ENCODE results near the gene C19orf18.
"Not testable (repeated sequence)": the region's sequence is repeated elsewhere in the genome, so short reads cannot be mapped to it uniquely, and the experiment has no call there.

C19orf18 gene

DNA sequence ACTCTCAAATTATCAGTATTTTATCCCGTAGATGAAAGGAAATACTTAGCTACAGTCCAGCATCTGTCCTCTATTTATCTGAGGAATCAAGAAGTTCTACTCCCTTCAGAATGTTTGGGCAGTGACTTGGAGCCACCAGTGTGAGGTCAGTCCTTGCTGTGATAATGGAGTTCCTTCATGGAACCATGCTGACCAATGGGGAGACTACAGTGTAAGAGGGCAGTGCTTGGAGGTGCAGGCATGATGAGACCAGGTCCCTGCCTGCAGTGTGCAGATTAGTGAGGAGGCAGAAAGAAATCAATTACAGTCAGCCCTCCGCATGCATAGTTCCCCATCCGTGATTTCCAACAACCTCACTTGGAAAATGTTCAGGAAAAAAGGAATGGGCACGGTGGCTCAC lies at the start of gene C19orf18:
Gene C19orf18, minus strand, starts transcription at position 101 of the 400 bp plus-strand sequence. CDS start 102 bp downstream, outside the sequence.
- H3K27me3 ChIP-seq (ENCODE audit: control insufficient read depth, insufficient read depth, low read length): no peaks in the 10 kb centered on the region
- H3K4me3 ChIP-seq (ENCODE audit: low read depth, low read length): no peak within 1 kb of the TSS
- no peak within 1 kb of the TSS for H3K27ac ChIP-seq (ENCODE audit: low read depth, low read length)
- peaks cover 29% of the 10 kb centered on the region for H3K36me3 ChIP-seq (ENCODE audit: control insufficient read depth, insufficient read depth, low read length)
- H3K9ac ChIP-seq (ENCODE audit: low read length): no peak within 1 kb of the TSS
- H3K9me3 ChIP-seq (ENCODE audit: control insufficient read depth, insufficient read depth, low read depth, low read length): peaks cover 94% of the 10 kb centered on the region
- H3K4me1 ChIP-seq (ENCODE audit: control insufficient read depth, insufficient read depth, low read length): no peaks in the 10 kb centered on the region

DNA sequence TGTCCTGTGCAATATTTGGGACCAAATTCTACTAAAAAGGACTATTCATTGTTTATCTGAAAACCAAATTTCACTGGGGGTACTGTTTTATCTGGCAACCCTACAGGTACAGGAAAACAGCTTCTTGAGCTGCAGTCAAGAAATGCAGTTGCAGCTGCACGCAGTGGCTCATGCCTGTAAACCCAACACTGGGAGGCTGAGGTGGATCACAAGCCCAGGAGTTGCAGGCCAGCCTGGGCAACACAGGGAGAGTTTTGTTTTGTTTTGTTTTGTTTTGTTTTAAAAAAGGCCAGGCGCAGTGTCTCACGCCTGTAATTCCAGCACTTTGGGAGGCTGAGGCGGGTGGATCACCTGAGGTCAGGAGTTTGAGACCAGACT lies 47.9 kb upstream of the C19orf18 start:
- H3K36me3 ChIP-seq (ENCODE audit: control insufficient read depth, insufficient read depth, low read length): no peaks in the 10 kb centered on the region
- H3K9ac ChIP-seq (ENCODE audit: low read length): no peak overlapping the region
- H3K4me3 ChIP-seq (ENCODE audit: low read depth, low read length): no peak overlapping the region
- no peaks in the 10 kb centered on the region for H3K4me1 ChIP-seq (ENCODE audit: control insufficient read depth, insufficient read depth, low read length)
- H3K27ac ChIP-seq (ENCODE audit: low read depth, low read length): no peak overlapping the region
- peaks cover 68% of the 10 kb centered on the region for H3K9me3 ChIP-seq (ENCODE audit: control insufficient read depth, insufficient read depth, low read depth, low read length)
- H3K27me3 ChIP-seq (ENCODE audit: control insufficient read depth, insufficient read depth, low read length): no peaks in the 10 kb centered on the region

DNA sequence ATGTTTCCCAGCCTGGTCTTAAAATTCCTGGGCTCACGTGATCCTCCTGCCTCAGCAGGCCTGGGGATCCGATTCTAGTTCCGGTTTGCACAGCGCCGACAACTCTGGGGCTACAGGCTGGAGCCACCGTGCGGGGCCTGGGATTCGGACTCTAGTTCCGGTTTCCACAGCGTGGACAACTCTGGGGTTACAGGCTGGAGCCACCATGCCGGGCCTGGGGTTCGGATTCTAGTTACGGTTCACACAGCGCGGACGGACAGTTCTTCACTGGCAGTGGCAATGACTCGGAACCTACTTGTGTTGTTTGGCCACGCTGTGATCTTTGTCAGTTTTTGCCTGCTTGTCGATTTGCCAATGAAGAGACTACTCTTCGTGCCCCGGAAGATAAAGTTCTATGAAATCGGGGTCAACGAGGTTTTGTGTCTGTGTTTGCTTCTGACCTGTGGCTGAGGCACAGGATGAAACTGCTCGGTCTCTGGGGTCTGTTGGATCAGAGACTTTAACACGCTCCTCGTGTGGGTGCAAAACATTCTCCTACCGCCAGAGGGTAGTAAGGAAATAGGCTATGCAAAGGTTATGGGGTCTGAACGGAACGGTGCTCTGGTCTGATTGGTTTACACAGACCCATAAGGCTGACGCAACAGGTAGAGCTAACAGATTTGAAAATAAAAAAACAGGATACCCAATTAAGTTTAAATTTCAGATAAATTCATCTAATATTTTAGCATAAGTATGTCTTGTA lies 47.4 kb upstream of the C19orf18 start:
- H3K4me3 ChIP-seq (ENCODE audit: low read depth, low read length): no peak overlapping the region

DNA sequence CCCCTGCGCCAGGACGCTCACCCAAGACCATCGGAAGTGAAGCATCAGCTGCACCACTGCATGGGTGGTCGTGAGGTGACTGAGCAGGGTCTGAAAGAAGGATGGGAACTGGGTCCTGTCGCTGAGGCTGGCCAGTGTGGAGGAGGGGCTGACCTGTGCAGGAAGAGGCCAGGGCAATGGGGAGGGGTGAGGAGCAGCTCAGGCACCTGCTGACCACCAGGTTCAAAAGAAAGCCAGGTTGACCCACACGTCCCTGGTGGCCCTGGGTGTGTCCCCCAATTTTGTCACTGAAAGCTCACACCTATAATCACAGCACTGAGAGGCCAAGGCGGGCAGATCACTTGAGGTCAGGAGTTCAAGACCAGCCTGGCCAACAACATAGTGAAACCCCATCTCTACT lies 45.8 kb upstream of the C19orf18 start:
- no peaks in the 10 kb centered on the region for H3K4me1 ChIP-seq (ENCODE audit: control insufficient read depth, insufficient read depth, low read length)
- H3K4me3 ChIP-seq (ENCODE audit: low read depth, low read length): no peak overlapping the region
- no peaks in the 10 kb centered on the region for H3K36me3 ChIP-seq (ENCODE audit: control insufficient read depth, insufficient read depth, low read length)
- H3K9me3 ChIP-seq (ENCODE audit: control insufficient read depth, insufficient read depth, low read depth, low read length): peaks cover 66% of the 10 kb centered on the region
- no peak overlapping the region for H3K27ac ChIP-seq (ENCODE audit: low read depth, low read length)
- no peak overlapping the region for H3K9ac ChIP-seq (ENCODE audit: low read length)
- H3K27me3 ChIP-seq (ENCODE audit: control insufficient read depth, insufficient read depth, low read length): no peaks in the 10 kb centered on the region

More for the DNA sequence above, 47.4 kb upstream of the C19orf18 start:
- Histone ChIP-seq H3K4me1 (ENCODE audit: control insufficient read depth, insufficient read depth, low read length) (no peaks in the 10 kb centered on the region), H3K9me3 (ENCODE audit: control insufficient read depth, insufficient read depth, low read depth, low read length) (peaks cover 70% of the 10 kb centered on the region), H3K36me3 (ENCODE audit: control insufficient read depth, insufficient read depth, low read length) (no peaks in the 10 kb centered on the region), H3K27ac (ENCODE audit: low read depth, low read length) (no peak overlapping the region), H3K27me3 (ENCODE audit: control insufficient read depth, insufficient read depth, low read length) (no peaks in the 10 kb centered on the region), H3K9ac (ENCODE audit: low read length) (no peak overlapping the region)

DNA sequence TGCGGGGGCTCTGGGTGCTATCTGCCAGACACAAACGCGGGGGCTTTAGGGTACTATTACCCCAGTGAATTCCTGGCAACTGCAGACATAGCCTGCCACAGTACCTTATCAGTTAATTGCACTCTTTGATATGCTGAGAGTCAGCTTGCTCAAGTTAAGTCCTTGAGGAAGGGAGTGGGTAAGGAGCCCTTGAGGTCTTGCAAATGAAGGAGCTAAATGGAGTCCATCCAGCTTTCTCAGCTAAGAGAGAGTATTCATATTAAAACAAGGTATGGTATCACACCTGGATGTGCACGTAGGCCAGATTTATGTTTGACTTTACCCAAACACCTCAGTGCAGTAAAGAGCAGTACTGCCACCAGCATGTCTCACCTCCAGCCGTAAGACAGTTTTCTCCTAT lies 39.8 kb upstream of the C19orf18 start:
- Histone ChIP-seq H3K27ac (ENCODE audit: low read depth, low read length) (no peak overlapping the region), H3K4me1 (ENCODE audit: control insufficient read depth, insufficient read depth, low read length) (no peaks in the 10 kb centered on the region), H3K9me3 (ENCODE audit: control insufficient read depth, insufficient read depth, low read depth, low read length) (peaks cover 63% of the 10 kb centered on the region), H3K36me3 (ENCODE audit: control insufficient read depth, insufficient read depth, low read length) (no peaks in the 10 kb centered on the region), H3K27me3 (ENCODE audit: control insufficient read depth, insufficient read depth, low read length) (no peaks in the 10 kb centered on the region), H3K4me3 (ENCODE audit: low read depth, low read length) (no peak overlapping the region), H3K9ac (ENCODE audit: low read length) (no peak overlapping the region)

DNA sequence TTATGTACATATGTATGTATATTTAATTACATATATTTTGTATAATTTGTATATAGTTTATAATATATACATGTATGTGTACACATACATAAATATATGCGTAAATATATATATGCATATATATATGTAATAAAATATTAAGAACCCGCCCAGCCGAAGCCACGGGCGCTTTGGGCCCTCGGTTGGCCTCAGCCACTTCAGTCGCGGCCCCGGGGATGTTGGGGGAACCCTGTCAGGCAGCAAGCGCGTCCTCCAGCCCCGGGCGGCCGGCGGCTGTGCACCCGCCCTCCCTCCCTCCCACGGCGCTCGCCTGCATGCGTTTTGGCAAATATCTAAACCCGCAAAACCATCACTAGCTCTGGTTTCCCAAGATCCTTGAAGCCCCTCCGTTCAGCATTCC lies 36.2 kb upstream of the C19orf18 start:
- H3K27ac ChIP-seq (ENCODE audit: low read depth, low read length): no peak overlapping the region
- H3K4me1 ChIP-seq (ENCODE audit: control insufficient read depth, insufficient read depth, low read length): no peaks in the 10 kb centered on the region
- H3K36me3 ChIP-seq (ENCODE audit: control insufficient read depth, insufficient read depth, low read length): peaks cover 20% of the 10 kb centered on the region
- H3K9me3 ChIP-seq (ENCODE audit: control insufficient read depth, insufficient read depth, low read depth, low read length): peaks cover 68% of the 10 kb centered on the region
- no peak overlapping the region for H3K4me3 ChIP-seq (ENCODE audit: low read depth, low read length)
- no peaks in the 10 kb centered on the region for H3K27me3 ChIP-seq (ENCODE audit: control insufficient read depth, insufficient read depth, low read length)
- H3K9ac ChIP-seq (ENCODE audit: low read length): no peak overlapping the region

DNA sequence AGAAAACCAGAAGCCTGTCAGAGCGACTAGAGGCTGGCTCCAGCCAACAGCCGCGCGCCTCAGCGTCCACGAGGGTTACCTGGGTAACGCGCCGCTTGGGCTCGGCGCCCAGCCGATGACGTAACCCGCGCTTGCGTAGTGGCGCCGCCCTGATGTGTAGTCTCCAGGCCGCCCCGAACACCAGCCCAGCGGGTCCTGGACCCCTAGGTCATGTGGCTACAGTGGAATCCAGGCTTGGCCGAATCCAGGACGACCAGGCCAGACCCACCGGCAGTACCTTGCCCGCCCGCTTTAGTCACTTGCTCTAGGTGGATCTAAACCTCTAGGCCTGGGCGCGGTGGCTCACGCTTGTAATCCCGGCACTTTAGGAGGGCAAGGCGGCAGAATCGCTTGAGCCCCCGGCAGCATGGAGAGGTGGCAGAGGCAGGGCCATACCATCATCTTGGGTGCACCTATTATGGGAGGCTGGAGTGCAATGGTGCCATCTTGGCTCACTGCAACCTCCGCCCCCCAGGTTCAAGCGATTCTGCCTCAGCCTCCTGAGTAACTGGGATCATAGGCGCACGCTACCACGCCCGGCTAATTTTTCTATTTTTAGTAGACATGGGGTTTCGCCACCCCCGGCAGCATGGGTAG lies 35.5 kb upstream of the C19orf18 start:
- H3K4me1 ChIP-seq (ENCODE audit: control insufficient read depth, insufficient read depth, low read length): no peaks in the 10 kb centered on the region
- no peak overlapping the region for H3K9ac ChIP-seq (ENCODE audit: low read length)
- peaks cover 27% of the 10 kb centered on the region for H3K36me3 ChIP-seq (ENCODE audit: control insufficient read depth, insufficient read depth, low read length)
- H3K27ac ChIP-seq (ENCODE audit: low read depth, low read length): no peak overlapping the region
- H3K9me3 ChIP-seq (ENCODE audit: control insufficient read depth, insufficient read depth, low read depth, low read length): peaks cover 69% of the 10 kb centered on the region
- H3K27me3 ChIP-seq (ENCODE audit: control insufficient read depth, insufficient read depth, low read length): no peaks in the 10 kb centered on the region
- H3K4me3 ChIP-seq (ENCODE audit: low read depth, low read length): peak overlapping the region; percentile 39; the same call in 1 of the 2 replicates

DNA sequence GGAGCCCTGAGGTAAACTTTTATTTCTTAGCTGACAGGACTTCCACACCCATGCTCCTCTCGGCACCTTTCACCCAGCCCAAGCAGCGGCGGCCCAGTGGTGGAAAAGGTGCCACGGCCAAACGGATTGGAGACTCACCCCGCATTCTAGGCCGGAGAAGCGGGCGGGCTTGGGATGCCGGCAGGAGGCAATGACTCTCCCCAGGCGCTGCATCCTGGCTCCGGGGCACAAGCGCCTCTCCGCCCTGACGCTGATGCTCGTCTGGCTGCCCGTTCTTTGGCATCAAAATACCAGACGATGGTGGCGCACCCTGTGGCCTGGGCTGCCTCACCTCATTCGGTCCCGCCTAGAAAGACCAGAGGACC lies 34.9 kb upstream of the C19orf18 start:
- no peaks in the 10 kb centered on the region for H3K4me1 ChIP-seq (ENCODE audit: control insufficient read depth, insufficient read depth, low read length)
- H3K4me3 ChIP-seq (ENCODE audit: low read depth, low read length): peak overlapping the region; percentile 39; the same call in 1 of the 2 replicates
- H3K36me3 ChIP-seq (ENCODE audit: control insufficient read depth, insufficient read depth, low read length): peaks cover 32% of the 10 kb centered on the region
- H3K27me3 ChIP-seq (ENCODE audit: control insufficient read depth, insufficient read depth, low read length): no peaks in the 10 kb centered on the region
- H3K9me3 ChIP-seq (ENCODE audit: control insufficient read depth, insufficient read depth, low read depth, low read length): peaks cover 73% of the 10 kb centered on the region
- H3K9ac ChIP-seq (ENCODE audit: low read length): no peak overlapping the region
- H3K27ac ChIP-seq (ENCODE audit: low read depth, low read length): no peak overlapping the region

DNA sequence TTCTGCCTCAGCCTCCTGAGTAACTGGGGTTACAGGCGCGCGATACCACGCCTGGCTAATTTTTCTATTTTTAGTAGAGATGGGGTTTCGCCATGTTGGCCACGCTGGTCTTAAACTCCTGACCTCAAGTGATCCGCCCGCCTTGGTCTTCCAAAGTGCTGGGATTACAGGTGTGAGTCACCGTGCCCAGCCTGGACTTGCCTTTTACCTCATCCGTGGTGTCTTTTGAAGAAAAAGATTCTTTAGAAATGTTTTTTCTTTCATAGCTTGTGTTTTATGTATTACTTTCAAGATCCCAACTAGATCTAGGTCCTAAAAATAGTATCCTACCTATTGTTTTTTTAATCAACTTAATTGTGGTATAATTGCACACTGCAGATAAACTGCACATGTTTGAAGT lies 34.5 kb upstream of the C19orf18 start:
- H3K9ac ChIP-seq (ENCODE audit: low read length): not testable (repeated sequence)
- peaks cover 74% of the 10 kb centered on the region for H3K9me3 ChIP-seq (ENCODE audit: control insufficient read depth, insufficient read depth, low read depth, low read length)

DNA sequence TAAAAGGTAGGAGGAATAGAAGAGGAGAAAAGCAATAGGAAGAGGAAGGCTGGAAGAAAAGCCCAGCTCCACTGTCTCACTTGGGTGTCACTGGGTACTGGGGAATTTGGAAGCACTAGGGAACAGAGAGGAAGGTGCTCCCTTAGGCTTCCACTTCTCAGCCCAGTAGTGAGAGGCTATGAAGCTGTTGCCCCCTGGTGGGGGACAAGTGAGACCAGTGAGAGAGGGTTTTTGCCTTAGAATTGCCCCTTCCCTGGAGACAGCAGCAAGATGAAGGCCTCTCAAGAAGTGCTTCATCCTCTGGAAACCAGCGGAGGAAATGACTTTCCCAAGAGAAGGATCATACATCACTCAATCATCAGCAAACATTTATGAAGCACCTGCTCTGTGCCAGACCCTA lies 33.0 kb upstream of the C19orf18 start:
- H3K27me3 ChIP-seq (ENCODE audit: control insufficient read depth, insufficient read depth, low read length): no peaks in the 10 kb centered on the region
- H3K36me3 ChIP-seq (ENCODE audit: control insufficient read depth, insufficient read depth, low read length): peaks cover 43% of the 10 kb centered on the region
- H3K4me3 ChIP-seq (ENCODE audit: low read depth, low read length): no peak overlapping the region
- H3K4me1 ChIP-seq (ENCODE audit: control insufficient read depth, insufficient read depth, low read length): no peaks in the 10 kb centered on the region
- peaks cover 69% of the 10 kb centered on the region for H3K9me3 ChIP-seq (ENCODE audit: control insufficient read depth, insufficient read depth, low read depth, low read length)
- no peak overlapping the region for H3K27ac ChIP-seq (ENCODE audit: low read depth, low read length)
- no peak overlapping the region for H3K9ac ChIP-seq (ENCODE audit: low read length)

More for the DNA sequence above, 34.5 kb upstream of the C19orf18 start:
- peak overlapping the region; percentile 39; the same call in 1 of the 2 replicates for H3K4me3 ChIP-seq (ENCODE audit: low read depth, low read length)
- peaks cover 36% of the 10 kb centered on the region for H3K36me3 ChIP-seq (ENCODE audit: control insufficient read depth, insufficient read depth, low read length)
- not testable (repeated sequence) for H3K27ac ChIP-seq (ENCODE audit: low read depth, low read length); H3K4me1 ChIP-seq (ENCODE audit: control insufficient read depth, insufficient read depth, low read length); H3K27me3 ChIP-seq (ENCODE audit: control insufficient read depth, insufficient read depth, low read length)

DNA sequence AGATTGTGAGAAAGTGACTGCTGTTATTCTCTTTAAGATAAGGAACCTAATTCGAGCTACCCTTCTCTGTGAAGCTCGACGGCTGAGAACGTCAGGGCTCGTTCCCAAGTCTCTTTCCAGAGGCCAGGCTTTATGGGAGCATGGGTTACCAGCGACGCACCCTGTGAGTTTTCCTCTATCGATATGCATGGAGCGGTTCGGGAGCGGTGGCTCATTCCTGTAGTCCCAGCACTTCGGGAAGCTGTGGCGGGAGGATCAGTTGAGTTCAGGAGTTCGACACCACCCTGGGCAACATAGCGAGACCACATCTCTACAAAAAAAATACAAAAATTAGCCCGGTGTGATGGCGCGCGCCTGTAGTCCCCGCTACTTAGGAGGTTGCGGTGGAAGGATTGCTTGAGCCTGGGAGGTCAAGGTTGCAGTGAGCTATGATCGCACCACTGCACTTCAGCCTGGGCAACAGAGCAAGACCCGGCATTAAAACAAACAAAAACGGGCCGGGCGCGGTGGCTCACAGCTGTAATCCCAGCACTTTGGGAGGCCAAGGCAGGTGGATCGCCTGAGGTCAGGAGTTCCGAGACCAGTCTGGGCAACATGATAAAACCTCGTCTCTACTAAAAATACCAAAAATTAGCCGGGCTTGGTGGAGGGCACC lies 29.0 kb upstream of the C19orf18 start:
- peak overlapping the region; percentile 82 for H3K4me3 ChIP-seq (ENCODE audit: low read depth, low read length)
- peaks cover 68% of the 10 kb centered on the region for H3K36me3 ChIP-seq (ENCODE audit: control insufficient read depth, insufficient read depth, low read length)
- peaks cover 5% of the 10 kb centered on the region; the same call in 1 of the 2 replicates for H3K4me1 ChIP-seq (ENCODE audit: control insufficient read depth, insufficient read depth, low read length)
- H3K9ac ChIP-seq (ENCODE audit: low read length): peak overlapping the region; percentile 96
- peak overlapping the region; percentile 94 for H3K27ac ChIP-seq (ENCODE audit: low read depth, low read length)
- peaks cover 62% of the 10 kb centered on the region for H3K9me3 ChIP-seq (ENCODE audit: control insufficient read depth, insufficient read depth, low read depth, low read length)
- no peaks in the 10 kb centered on the region for H3K27me3 ChIP-seq (ENCODE audit: control insufficient read depth, insufficient read depth, low read length)
